ENCODE data around the gene ACER2.

ACER2 gene

DNA sequence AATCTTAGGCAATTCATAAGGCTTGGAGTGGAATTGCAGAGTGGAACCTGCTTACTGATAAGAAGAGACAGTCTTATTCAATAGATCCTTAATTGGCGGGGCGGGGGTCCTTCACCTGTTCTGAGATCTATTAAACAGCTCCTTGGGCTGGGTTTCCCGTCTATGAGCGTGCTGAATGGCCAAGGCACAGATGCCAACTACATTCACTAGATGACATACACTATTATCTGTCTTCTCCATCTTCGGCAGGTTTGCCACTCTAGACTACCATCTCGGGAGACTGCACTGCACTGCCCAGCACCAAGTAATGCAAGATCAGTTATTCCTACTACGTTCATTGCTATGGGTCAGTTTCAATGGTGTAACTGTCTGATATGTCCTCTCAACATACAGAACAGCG is 81.5 kb downstream of the ACER2 start:
- DNase-seq = no peak

DNA sequence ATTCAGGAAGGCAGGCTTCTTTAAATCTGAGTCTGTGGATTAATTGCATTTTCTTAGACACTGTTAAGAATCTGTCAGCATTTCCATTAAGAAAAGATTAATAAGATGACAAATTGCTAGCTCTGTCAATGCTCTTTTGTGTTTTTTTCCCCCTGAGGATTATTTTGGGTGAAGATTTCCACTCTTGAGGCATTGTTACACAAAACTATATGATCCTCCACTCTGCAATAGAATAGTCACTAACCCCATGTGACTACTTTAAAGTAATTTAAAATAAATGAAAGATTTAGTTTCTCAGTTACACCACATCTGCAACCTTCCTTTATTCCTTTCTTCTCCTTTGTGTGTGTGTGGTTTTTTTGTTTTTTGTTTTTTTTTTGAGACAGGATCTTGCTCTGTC is 82.0 kb downstream of the ACER2 start:
- no peak for DNase-seq

DNA sequence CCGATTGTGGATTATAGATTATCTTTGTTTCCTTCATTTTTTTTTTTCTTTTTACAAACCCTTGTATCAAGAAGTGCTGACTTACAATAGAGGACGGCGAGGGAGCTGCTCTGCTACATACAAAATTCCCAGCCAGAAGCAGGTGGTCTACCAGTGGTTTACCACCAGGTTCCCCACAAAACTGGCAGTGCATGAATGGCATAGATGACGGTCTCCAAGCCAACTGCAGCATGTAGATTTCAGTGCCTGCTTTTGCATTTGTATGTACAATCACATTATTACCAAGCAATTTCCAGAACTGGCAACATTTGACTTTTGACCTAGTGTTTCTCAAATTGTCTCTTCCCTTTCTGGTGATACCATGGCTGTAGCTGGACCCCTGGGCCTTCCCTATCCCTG is 84.0 kb downstream of the ACER2 start:
- DNase-seq = no peak

DNA sequence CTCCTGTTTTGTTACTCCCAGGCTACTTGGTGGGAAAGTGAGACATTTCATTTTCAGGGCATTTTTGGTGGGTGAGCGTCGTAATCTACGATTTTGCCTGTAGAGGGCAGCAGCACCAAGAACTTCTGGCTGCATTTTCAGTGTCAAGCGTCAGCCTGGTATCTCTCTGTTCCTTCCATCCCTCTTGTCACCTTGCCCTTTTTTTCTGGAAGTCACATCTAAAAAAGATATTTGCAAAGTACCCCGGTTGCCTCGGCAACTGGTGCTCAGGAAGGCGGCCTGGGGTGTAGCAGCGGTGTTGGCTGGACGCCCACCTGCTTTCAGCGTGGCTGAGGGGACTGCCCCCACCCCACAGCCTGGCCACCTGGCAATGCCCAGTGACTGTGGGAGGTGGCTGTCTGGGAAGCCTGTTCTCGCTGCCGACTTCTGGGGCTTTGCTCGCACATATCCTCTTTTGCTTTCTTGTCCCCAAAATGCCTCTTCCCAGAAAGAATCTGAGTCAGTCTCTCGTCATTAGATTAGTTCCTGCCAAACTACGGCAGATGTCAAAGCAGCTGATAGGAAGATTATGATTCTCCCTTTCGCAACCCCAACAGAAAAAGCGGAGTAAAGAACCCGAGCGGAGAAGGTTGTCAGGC is 84.5 kb downstream of the ACER2 start:
- peak; percentile 37 to 41 for DNase-seq

DNA sequence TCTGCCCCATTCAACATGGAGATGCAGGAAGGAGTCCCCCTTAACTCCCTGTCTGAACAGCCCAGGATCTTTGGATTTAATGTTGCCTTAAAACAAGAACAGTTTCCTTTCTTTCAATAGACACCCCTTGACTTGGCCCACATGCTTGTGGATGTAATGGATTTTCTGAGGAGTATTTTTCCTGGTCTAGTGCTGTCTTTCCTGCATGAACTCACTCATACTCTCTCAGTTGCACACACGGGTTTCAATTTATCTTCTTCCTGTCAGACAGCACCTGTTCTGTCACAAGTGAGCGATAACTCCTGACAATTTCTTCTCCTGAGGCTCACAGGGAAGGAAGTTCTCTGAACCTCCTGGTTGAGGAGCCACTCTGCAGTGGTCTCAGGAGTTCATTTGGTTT is 85.1 kb downstream of the ACER2 start:
- no peak for DNase-seq

DNA sequence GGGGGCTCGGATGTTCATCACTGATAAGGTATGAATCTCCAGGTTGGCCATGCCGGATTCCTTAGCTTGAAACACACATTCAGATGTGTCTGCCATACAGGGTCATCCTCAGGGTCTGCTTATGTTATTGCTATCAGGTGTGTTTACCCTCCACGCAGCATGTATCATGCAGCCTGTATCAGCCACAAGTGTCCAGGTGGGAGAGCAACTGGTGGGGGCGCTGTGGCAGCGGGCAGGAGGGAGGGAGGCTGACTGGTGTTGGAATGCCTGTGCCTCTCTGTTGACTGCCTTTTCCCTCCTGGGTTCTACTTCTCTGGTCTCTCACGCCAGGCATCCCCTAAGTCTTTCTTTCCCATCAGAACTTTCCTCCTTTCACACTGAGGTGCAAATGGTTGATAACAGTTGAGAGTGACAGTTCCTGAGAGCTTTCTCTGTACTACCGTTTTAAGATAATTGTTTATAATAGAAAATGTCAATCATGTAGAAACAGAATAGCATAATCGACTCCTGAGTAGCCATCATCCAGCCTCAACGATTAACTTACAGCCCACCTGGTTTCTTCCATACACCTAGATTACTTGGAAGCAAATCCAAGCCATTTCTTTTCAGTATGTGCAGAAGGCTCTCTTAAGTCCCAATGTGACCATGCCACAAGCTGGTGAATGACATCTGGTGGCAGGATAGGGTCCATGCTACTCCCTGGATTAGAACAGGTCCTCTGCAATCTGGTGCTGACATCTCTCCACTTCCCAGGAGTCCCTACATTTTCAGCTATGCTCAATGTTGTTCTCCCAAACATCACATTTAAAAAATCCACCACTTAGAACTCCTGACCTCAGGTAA is 86.6 kb downstream of the ACER2 start:
- no peak for DNase-seq

DNA sequence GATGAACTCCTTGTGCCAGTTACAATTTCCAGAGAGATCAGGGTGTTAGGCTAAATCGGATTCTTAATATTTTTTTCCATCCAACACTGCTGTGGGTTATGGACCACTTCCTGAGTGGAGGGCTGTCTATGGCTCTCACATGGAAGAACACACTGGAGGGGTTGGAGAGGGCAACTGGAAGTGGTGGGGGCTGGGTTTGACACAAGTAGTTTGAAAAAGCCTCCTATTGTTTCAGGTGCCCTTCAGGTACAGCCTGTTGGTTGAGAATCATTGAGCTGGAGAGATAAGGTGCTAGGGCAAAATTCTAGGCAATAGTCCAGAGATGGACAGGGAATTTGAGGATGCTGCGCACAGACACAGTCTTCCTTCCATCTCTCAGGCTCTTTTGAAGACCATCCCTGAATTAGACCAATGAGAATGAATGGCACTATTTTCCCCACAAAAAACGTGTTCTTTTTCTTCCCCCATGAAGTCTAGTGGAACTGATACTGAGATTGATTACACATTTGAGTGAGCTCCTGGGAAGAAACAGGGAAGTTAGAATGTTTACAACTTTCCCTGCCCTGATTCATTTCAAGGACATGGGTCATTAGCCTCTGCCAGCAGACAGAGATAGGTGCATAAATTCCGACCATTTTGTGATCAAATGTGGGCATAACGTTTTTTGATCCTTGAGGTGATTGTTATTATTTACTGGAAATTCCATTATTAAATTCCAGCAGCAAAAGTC is 87.7 kb downstream of the ACER2 start:
- no peak for DNase-seq

DNA sequence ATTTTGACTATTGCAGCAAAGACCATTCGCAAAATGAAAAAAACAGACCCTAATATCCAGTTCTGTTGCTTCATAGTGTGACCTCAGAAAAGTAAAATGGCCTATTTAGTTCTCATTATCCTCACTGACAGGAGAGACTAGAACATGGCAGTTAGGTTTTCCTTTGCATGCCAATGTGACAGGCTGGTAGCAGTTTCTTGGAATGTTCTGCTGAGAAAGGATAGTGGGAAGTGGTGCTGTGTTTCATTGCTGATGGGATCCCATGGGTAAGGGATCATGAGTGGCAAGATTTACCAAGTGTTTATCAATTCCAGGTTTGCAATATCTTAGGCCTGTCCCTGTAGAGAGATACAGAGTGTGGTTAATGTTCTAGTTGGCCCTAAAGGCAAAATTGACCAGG is 88.5 kb downstream of the ACER2 start:
- no peak for DNase-seq

DNA sequence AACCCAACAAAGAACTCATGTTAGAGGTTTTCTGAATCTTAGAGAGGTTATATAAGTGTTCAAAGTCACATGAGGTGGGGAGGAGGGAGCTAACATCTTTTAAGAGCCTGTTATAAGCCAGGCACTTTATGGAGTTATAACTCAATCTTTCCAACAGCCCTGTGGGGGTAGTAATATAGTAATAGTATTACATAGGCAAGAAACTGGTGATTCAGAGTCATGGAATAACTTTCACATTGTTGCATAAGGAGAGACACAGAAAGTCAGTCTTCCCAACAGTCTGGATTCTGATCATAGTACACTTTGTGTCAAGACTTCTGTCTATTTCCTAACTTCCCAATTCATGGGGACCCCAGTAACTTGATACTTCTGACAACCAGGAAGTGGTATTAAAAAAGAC is 89.2 kb downstream of the ACER2 start:
- DNase-seq = no peak
